ENCODE measurements around the gene LECT2. TPM values are rescaled to one million over a fixed set of nuclear protein-coding genes. Genes with fewer than 3 reads are reported as not detected.
A peak's percentile ranks its signal among the peaks of the same experiment; 100 is the strongest.

The LECT2 gene
- total and polyA plus RNA-seq, 8 donors, result not detected

DNA sequence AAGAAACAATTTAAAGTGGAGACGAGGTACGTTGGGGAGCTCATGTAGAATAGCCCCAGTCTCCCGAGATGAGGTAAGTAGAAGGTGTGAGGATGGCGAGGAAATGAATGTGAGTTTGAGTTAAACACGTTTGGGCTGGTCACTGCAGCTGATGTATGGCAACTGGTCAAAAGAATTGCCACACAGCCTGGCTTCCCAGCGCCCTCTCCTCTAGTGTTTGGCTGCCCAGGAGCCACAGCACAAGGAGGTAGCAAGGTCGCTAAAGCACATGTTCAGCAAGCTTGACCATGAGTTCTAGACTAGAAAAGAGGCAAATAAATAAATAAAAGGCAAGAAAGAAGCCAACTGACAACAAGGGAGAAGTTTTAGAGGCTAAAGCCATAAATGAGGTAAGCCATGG is 21.4 kb upstream of the LECT2 start:
- 77 to 92% (median 86%) methylated on average over 7 of the region's 7 CpGs for WGBS, 5 donors
- intact Hi-C loops (cut with DNase I; ENCODE audit: low total_unique reads), result no loop called here
- Histone ChIP-seq H3K4me3 (no peak overlapping the region), H3K4me1 (no peaks in the 10 kb centered on the region), H3K27me3 (peaks cover 0 to 11% (median 0%) of the 10 kb centered on the region in 3 donors), H3K9me3 (no peaks in the 10 kb centered on the region), H3K36me3 (no peaks in the 10 kb centered on the region), H3K27ac (no peak overlapping the region)
- TF ChIP-seq EP300 (IDR thresholded peaks at IDR 0.05), result no peak
- TF ChIP-seq POLR2A (IDR thresholded peaks at IDR 0.05), result no peak
- TF ChIP-seq, protein P1, sequence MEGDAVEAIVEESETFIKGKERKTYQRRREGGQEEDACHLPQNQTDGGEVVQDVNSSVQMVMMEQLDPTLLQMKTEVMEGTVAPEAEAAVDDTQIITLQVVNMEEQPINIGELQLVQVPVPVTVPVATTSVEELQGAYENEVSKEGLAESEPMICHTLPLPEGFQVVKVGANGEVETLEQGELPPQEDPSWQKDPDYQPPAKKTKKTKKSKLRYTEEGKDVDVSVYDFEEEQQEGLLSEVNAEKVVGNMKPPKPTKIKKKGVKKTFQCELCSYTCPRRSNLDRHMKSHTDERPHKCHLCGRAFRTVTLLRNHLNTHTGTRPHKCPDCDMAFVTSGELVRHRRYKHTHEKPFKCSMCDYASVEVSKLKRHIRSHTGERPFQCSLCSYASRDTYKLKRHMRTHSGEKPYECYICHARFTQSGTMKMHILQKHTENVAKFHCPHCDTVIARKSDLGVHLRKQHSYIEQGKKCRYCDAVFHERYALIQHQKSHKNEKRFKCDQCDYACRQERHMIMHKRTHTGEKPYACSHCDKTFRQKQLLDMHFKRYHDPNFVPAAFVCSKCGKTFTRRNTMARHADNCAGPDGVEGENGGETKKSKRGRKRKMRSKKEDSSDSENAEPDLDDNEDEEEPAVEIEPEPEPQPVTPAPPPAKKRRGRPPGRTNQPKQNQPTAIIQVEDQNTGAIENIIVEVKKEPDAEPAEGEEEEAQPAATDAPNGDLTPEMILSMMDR (IDR thresholded peaks at IDR 0.05), result no peak
- TF ChIP-seq POLR2AphosphoS5 (IDR thresholded peaks at IDR 0.05), result no peak
- DNase-seq, result no peak

DNA sequence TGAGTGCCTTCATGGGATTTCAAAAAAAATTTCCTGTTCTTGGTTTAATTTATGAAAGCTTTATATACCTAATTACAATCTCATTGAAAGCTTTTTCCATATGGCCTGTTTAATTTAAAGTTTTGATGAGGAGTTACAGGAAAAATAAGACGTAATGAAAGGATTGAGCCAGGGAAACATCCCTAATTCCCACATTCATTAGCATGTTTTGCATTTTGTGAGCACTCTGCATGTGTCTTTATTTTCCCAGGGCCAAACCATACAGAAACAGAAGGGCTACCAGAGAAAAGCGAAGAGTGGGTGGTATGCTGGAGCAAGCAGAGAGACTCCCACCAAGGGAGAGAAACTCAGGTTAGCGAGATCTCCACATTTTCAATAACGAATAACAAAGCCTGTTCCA is 20.3 kb upstream of the LECT2 start:
- H3K4me3 ChIP-seq, result no peak overlapping the region
- 87 to 93% (median 91%) methylated on average over 4 of the region's 4 CpGs for WGBS, 5 donors
- H3K27me3 ChIP-seq, result peaks cover 0 to 11% (median 0%) of the 10 kb centered on the region in 3 donors
- TF ChIP-seq EP300 (IDR thresholded peaks at IDR 0.05) (no peak), POLR2A (IDR thresholded peaks at IDR 0.05) (no peak), POLR2AphosphoS5 (IDR thresholded peaks at IDR 0.05) (no peak)
- TF ChIP-seq, protein P1 (IDR thresholded peaks at IDR 0.05), result no peak
- intact Hi-C loops (cut with DNase I; ENCODE audit: low total_unique reads), result no loop called here
- no peaks in the 10 kb centered on the region for H3K9me3 ChIP-seq
- H3K27ac ChIP-seq, result no peak overlapping the region
- H3K4me1 ChIP-seq, result no peaks in the 10 kb centered on the region
- no peak for DNase-seq
- H3K36me3 ChIP-seq, result no peaks in the 10 kb centered on the region

DNA sequence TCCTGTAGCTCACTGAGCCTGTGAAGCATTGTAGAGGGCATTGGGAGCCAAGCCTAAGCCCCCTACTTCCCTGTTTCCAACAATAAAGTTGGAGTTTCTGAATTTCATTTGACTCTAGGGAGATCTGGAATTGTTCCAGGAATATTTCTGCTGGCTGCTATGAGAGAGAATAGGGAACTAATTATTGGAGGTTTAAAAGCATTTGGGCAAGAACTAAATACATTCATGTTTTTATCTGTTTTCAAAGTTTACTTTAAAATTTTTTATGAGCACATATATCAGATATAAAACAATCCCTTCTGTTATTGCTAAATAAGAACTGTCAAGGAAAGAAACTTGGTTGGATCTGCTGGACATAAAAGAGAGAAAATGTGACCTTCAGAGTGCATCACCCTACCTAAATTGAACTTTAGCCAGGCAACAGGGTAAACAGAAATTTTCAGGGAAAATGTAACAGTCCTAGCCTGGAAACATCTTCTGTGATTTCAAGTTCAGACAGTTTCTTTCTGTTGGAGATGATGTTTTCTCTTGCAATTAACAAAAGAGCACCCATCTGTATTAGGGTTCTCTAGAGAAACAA is 19.3 kb upstream of the LECT2 start:
- H3K9me3 ChIP-seq, result no peaks in the 10 kb centered on the region
- H3K4me3 ChIP-seq, result no peak overlapping the region
- H3K27me3 ChIP-seq, result peaks cover 0 to 11% (median 0%) of the 10 kb centered on the region in 3 donors
- H3K4me1 ChIP-seq, result no peaks in the 10 kb centered on the region
- no peak overlapping the region for H3K27ac ChIP-seq
- peak in 1 of 2 donors; percentile 42 for DNase-seq
- intact Hi-C loops (cut with DNase I; ENCODE audit: low total_unique reads), result no loop called here
- no peaks in the 10 kb centered on the region for H3K36me3 ChIP-seq
- TF ChIP-seq POLR2A (IDR thresholded peaks at IDR 0.05), result no peak
- TF ChIP-seq POLR2AphosphoS5 (IDR thresholded peaks at IDR 0.05), result no peak
- no peak for TF ChIP-seq EP300 (IDR thresholded peaks at IDR 0.05)
- TF ChIP-seq, protein P1 (IDR thresholded peaks at IDR 0.05), result no peak

DNA sequence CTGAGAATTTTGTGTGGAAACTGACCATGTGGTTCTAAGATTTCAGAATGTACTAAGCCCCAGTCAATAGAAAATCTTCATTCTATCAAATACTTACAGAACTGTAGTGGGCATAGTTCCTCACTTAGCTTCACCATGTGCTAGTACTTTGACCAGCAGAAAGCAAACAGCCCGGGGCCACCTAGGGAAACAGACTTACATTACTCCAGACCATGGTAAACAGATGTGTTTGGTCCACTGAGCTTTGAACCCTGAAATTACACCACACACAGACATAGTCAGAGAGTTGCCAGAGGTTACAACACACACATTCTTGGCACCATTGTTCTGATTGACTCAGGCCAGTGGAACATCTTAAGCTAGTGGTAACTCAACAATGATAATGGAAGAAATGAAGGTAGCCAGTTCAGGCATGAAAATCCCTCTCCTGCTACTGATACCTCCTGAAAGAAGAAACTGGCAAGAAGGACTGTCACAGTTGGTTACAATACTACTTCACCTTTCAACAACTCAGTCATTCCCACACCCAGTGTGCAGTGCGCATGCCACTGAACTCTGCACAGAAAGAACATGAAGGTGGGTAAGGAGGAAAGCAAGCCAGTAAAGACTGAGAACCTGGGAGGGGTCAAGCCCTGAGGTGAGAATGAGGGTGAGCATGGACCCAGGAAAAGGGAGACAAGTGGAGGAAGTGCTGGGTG is 18.7 kb upstream of the LECT2 start:
- H3K4me3 ChIP-seq, result no peak overlapping the region
- H3K27me3 ChIP-seq, result peaks cover 0 to 11% (median 0%) of the 10 kb centered on the region in 3 donors
- TF ChIP-seq POLR2AphosphoS5 (IDR thresholded peaks at IDR 0.05), result peak in 1 of 3 donors; percentile 27
- TF ChIP-seq POLR2A (IDR thresholded peaks at IDR 0.05), result no peak
- no peak for TF ChIP-seq EP300 (IDR thresholded peaks at IDR 0.05)
- TF ChIP-seq, protein P1 (IDR thresholded peaks at IDR 0.05), result no peak
- no peak for DNase-seq
- intact Hi-C loops (cut with DNase I; ENCODE audit: low total_unique reads), result no loop called here
- H3K36me3 ChIP-seq, result no peaks in the 10 kb centered on the region
- no peak overlapping the region for H3K27ac ChIP-seq
- H3K9me3 ChIP-seq, result no peaks in the 10 kb centered on the region
- 81 to 91% (median 86%) methylated on average over 2 of the region's 2 CpGs for WGBS, 5 donors
- no peaks in the 10 kb centered on the region for H3K4me1 ChIP-seq
